ENCODE data around the gene MACROD2. TPM values are rescaled to one million over a fixed set of nuclear protein-coding genes. Genes with fewer than 3 reads are reported as not detected.
"Not testable (repeated sequence)": the region's sequence is repeated elsewhere in the genome, so short reads cannot be mapped to it uniquely, and the experiment has no call there.

MACROD2 gene
- total RNA-seq, 1 donor from 2014 or later: 1.6 TPM

DNA sequence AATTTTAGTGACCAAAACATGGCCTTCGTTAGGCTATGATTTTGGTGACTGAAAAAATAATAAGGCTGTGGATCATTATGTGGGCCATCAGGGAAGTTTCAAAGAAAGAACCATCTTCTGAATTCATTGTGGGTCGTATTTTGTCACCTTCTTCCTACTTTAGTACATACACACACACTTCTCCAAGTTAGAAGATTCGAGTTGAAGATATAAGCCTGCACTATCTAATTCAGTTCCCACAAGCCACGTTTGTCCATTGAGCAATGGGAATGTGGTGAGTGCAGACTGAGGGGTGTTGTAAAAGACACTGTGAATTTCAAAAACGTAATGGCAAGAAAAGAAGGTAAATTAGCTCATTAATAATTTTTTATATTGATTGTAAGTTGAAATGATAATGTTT lies 1812.0 kb downstream of the MACROD2 start:
- TF ChIP-seq, protein P1, sequence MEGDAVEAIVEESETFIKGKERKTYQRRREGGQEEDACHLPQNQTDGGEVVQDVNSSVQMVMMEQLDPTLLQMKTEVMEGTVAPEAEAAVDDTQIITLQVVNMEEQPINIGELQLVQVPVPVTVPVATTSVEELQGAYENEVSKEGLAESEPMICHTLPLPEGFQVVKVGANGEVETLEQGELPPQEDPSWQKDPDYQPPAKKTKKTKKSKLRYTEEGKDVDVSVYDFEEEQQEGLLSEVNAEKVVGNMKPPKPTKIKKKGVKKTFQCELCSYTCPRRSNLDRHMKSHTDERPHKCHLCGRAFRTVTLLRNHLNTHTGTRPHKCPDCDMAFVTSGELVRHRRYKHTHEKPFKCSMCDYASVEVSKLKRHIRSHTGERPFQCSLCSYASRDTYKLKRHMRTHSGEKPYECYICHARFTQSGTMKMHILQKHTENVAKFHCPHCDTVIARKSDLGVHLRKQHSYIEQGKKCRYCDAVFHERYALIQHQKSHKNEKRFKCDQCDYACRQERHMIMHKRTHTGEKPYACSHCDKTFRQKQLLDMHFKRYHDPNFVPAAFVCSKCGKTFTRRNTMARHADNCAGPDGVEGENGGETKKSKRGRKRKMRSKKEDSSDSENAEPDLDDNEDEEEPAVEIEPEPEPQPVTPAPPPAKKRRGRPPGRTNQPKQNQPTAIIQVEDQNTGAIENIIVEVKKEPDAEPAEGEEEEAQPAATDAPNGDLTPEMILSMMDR (IDR thresholded peaks at IDR 0.05; ENCODE audit: insufficient read depth, low read length, severe bottlenecking): no peak
- FAIRE-seq: no peak

DNA sequence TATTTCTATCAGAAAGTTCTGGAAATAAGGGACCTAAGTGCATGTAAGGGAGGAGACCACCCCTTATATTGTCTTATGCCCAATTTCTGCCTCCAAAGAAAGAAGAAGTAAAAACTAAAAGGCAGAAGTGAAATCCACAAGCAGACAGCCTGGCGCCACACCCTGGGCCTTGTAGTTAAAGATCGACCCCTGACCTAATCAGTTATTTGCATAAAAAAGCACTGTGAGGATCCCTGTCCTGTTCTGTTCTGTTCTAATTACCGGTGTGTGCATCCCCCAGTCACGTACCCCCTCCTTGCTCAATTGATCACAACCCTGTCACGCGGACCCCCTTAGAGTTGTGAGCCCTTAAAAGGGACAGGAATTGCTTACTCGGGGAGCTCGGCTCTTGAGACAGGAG lies 1812.5 kb downstream of the MACROD2 start:
- DNase-seq (ENCODE audit: low read depth); FAIRE-seq; H3K27me3 ChIP-seq (ENCODE audit: control insufficient read depth, insufficient read depth, low read length); H3K36me3 ChIP-seq (ENCODE audit: control insufficient read depth, insufficient read depth, low read length); H3K4me3 ChIP-seq (ENCODE audit: low read depth, low read length): not testable (repeated sequence)

More for the DNA sequence above, 1812.0 kb downstream of the MACROD2 start:
- H3K36me3 ChIP-seq (ENCODE audit: control insufficient read depth, insufficient read depth, low read length): no peaks in the 10 kb centered on the region
- H3K27me3 ChIP-seq (ENCODE audit: control insufficient read depth, insufficient read depth, low read length): no peaks in the 10 kb centered on the region
- no peak for DNase-seq (ENCODE audit: low read depth)
- H3K4me3 ChIP-seq (ENCODE audit: low read depth, low read length): no peak overlapping the region

DNA sequence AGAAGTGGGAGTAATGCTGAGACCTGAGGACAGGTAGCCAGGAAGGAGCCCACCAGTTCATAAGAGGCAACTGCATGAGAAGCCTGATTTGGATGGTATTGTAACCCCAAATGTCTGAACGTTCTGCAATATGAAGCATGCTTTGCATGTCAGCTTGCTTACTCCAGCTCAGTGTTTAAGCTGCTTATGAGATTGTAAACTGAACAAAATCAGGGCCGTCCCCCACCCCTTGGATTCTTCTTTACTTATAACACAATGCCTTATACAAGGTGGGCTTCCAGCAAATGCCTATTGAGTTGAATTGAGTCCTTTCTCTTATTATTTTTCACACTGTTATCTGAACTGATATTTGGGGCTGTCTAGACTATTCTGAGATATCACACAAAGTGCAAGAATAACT lies 1816.6 kb downstream of the MACROD2 start:
- no peaks in the 10 kb centered on the region for H3K36me3 ChIP-seq (ENCODE audit: control insufficient read depth, insufficient read depth, low read length)

DNA sequence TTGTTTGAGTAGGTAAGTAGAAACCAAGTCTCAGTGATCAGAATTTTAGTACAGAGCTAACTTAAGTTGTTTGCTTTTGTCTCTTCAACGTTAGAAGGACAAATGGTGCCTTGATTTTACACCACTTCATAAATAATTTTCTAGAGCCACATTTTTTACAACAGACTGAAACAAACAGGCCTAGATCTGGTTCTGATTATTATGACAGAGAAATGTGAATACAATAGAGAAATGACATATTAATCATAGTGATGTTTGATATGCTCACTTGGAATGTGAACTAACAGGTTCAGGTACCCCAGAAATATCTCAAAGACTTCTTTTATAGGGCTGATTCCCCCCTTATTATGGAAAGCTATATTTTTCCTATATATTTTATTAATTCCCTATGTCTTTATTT lies 1817.4 kb downstream of the MACROD2 start:
- TF ChIP-seq, protein P1 (IDR thresholded peaks at IDR 0.05; ENCODE audit: insufficient read depth, low read length, severe bottlenecking): no peak
- DNase-seq (ENCODE audit: low read depth): peak; percentile 43

More for the DNA sequence above, 1816.6 kb downstream of the MACROD2 start:
- TF ChIP-seq, protein P1 (IDR thresholded peaks at IDR 0.05; ENCODE audit: insufficient read depth, low read length, severe bottlenecking): no peak
- no peaks in the 10 kb centered on the region for H3K27me3 ChIP-seq (ENCODE audit: control insufficient read depth, insufficient read depth, low read length)
- FAIRE-seq (no peak), DNase-seq (ENCODE audit: low read depth) (no peak)
- H3K4me3 ChIP-seq (ENCODE audit: low read depth, low read length): no peak overlapping the region

DNA sequence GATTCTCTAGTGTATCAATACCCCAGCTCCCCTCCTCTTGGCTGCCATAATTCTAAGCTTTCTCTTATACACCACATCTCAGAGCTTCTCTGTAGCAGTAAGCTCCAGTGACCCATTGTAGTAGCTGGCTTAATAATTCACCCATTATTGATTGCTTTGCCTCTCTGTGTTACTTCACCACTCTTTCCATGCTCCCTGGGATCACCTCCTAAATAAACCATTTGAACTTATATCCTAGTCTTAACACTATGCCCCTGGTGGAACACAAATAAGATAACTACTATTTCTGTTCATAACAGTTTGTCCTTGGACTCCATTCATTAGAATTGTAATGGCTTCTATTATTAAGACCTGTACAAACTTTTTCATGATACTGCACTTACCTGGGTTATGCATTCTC lies 1819.0 kb downstream of the MACROD2 start:
- H3K4me3 ChIP-seq (ENCODE audit: low read depth, low read length): no peak overlapping the region
- no peaks in the 10 kb centered on the region for H3K36me3 ChIP-seq (ENCODE audit: control insufficient read depth, insufficient read depth, low read length)
- no peaks in the 10 kb centered on the region for H3K27me3 ChIP-seq (ENCODE audit: control insufficient read depth, insufficient read depth, low read length)
- DNase-seq (ENCODE audit: low read depth) (no peak), FAIRE-seq (no peak)
- TF ChIP-seq, protein P1 (IDR thresholded peaks at IDR 0.05; ENCODE audit: insufficient read depth, low read length, severe bottlenecking): no peak

More for the DNA sequence above, 1817.4 kb downstream of the MACROD2 start:
- H3K4me3 ChIP-seq (ENCODE audit: low read depth, low read length): no peak overlapping the region
- H3K36me3 ChIP-seq (ENCODE audit: control insufficient read depth, insufficient read depth, low read length): no peaks in the 10 kb centered on the region
- no peaks in the 10 kb centered on the region for H3K27me3 ChIP-seq (ENCODE audit: control insufficient read depth, insufficient read depth, low read length)
- no peak for FAIRE-seq

DNA sequence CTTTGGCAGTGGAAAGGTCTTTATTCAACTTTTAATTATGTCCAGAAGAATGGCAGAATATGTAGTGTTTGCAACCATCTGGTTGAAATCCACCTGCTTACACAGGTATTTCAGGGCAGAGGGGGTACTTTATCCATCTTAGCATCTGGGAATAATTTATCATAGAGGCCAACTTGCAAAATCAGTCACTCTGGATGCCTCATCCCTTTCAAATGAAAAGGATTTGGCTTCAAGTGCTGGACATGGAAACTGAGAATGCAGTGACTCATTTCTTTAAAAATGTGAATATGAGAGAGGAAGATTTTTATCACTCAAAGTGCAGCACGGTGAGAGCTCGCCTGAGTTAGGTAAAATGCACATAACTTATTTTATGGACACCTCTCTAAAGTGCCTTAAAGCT lies 1819.6 kb downstream of the MACROD2 start:
- no peak for FAIRE-seq
- DNase-seq (ENCODE audit: low read depth): peak; percentile 55
- Histone ChIP-seq H3K4me3 (ENCODE audit: low read depth, low read length) (no peak overlapping the region), H3K36me3 (ENCODE audit: control insufficient read depth, insufficient read depth, low read length) (no peaks in the 10 kb centered on the region), H3K27me3 (ENCODE audit: control insufficient read depth, insufficient read depth, low read length) (no peaks in the 10 kb centered on the region)
- TF ChIP-seq, protein P1 (IDR thresholded peaks at IDR 0.05; ENCODE audit: insufficient read depth, low read length, severe bottlenecking): no peak

Data from bronchial epithelial cell (primary cell).